Measurements from ENCODE around the gene MT2A.
"Not testable (repeated sequence)": the region's sequence is repeated elsewhere in the genome, so short reads cannot be mapped to it uniquely, and the experiment has no call there.

The MT2A gene

DNA sequence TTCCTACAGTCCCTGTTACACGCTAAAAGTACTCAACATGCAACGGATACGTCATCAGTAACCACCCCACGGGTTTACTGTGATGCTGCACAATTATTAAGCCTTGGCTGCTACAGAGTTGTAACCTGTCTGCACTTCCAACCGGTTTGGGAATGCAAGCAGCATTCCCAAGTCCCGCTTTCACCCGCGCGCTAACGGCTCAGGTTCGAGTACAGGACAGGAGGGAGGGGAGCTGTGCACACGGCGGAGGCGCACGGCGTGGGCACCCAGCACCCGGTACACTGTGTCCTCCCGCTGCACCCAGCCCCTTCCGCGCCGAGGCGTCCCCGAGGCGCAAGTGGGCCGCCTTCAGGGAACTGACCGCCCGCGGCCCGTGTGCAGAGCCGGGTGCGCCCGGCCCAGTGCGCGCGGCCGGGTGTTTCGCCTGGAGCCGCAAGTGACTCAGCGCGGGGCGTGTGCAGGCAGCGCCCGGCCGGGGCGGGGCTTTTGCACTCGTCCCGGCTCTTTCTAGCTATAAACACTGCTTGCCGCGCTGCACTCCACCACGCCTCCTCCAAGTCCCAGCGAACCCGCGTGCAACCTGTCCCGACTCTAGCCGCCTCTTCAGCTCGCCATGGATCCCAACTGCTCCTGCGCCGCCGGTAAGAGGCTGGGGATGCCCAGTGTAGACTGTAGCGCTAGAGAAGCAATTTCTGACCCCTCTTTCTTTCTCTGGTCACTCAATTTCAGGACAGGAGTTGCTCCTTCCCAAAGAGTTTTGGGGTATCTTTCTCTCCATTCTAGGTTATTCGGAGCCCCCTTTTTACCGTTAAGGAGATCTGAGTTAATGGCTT, at the start of gene MT2A:
Gene MT2A, plus strand, starts transcription at position 542 of the 833 bp plus-strand sequence. Its CDS starts 72 bp downstream, at position 614.
- TF ChIP-seq ZNF274 (IDR thresholded peaks at IDR 0.05; ENCODE audit: low read depth, low read length): no peak
- H3K4me3 ChIP-seq (ENCODE audit: low read length): peak within 1 kb of the TSS; percentile 69

DNA sequence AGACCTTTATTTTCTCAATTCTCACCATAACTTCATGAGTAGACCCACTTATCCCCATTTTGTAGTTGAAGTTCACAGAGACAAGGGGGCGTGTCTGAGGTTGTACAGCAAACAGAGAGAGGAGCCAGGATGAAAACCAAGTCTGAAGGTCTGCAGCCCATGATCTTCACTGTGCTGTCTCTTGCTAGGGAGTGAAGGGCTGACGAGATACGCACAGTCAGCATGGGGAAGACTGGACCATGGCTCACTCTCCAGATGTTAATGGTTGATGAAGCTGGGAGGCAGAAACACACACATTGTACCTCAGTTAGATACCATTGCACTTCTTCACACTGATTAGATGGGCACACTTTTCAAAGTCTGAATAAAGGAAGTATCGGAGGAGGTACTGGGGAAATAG, 49.3 kb upstream of the MT2A start:
- H3K4me3 ChIP-seq (ENCODE audit: low read length): no peak overlapping the region
- no peak for TF ChIP-seq ZNF274 (IDR thresholded peaks at IDR 0.05; ENCODE audit: low read depth, low read length)

DNA sequence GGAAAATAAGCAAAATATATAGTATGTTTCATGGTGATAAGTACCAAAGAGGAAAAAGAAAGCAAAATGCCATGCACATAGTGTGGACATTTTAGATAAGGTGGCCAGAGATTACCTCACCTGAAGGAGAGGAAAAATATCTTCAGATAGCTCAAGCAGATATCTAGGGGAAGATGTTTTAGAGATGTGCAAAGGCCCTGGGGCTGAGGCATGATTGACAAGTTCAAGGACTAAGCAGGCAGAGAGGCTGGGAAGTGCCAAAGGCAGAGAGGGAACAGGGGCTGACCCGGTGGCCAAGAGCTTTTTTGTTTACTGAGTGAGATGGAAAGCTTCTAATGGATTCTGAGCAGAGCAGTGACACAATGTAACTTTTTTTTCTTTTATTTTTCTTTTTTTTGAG, 47.9 kb upstream of the MT2A start:
- TF ChIP-seq ZNF274 (IDR thresholded peaks at IDR 0.05; ENCODE audit: low read depth, low read length): no peak
- H3K4me3 ChIP-seq (ENCODE audit: low read length): no peak overlapping the region

DNA sequence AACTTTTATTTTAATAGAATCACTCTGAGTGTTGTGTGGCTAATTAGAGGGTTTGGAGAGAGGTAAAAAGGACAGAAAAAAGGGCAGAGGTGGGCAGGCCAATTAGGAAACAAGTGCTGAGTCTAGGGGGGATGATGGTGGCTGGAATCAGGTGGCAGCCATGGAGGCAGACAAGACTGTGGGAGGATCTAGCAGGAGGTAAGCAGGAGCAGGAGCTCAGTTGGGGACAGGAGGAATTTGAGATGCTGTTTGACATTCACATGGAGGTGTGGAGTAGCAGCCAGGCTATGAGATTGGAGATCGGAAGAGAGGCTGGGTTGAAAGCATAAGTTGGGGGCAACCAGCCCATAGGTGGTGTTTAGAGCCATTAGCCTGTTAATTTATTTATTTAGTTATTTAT, 47.3 kb upstream of the MT2A start:
- no peak overlapping the region for H3K4me3 ChIP-seq (ENCODE audit: low read length)
- TF ChIP-seq ZNF274 (IDR thresholded peaks at IDR 0.05; ENCODE audit: low read depth, low read length): no peak

DNA sequence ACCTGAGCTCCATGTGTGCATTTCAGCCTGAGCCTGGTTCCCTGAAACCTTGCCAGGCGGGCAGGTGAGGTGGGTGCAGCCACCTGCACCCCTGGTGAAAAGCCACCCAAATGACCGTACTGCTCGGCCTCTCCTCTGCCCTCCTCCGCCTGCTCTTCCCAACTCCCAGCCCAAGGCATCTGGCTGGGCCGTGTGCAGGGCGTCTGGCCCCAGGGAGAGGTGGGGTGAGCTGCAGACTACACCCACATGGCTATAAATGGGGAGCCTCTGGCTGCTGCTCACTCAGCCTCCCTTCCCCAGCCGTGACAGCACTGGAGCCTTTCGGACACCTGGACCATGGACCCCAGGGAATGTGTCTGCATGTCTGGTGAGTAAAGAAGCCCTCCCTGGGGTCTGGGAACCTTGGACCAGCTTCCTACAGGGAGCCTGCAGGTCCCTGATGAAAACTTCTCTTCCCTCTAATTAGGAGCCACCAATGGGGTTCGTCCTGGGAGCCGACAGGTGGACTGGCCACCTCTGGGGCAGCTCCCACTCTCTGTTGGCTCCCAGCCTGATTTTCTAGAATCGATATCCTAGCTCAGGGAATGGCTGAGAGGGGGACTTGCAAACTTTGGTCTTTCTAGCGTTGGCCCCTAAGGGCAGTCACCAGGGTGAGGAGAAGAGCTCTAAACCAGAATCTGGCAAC, 43.4 kb upstream of the MT2A start, which contains the start of gene MT4:
Gene MT4, plus strand, starts transcription at position 281 of the 685 bp plus-strand sequence. Its CDS starts 56 bp downstream, at position 337.
- no peak for TF ChIP-seq ZNF274 (IDR thresholded peaks at IDR 0.05; ENCODE audit: low read depth, low read length)
- H3K4me3 ChIP-seq (ENCODE audit: low read length): no peak within 1 kb of the TSS

DNA sequence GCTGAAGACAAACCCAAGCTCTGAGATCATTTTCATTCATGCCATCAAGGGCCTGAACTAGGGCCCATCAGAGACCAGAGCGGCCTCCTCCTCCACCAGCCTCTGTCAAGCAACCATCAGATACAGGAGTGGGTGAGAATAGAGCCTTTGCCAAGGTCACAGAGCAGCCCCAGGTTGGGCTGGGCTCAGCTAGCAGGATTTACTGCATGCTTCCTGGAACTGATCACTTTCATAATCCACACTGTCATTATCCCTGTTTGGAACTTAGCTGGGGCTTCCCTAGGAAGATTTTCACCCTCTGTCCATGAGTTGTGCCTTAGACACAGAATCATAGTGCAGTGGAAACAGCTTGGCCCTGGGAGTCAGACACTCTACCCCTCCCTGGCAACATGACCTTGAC, 38.4 kb upstream of the MT2A start:
- no peak for TF ChIP-seq ZNF274 (IDR thresholded peaks at IDR 0.05; ENCODE audit: low read depth, low read length)
- no peak overlapping the region for H3K4me3 ChIP-seq (ENCODE audit: low read length)

DNA sequence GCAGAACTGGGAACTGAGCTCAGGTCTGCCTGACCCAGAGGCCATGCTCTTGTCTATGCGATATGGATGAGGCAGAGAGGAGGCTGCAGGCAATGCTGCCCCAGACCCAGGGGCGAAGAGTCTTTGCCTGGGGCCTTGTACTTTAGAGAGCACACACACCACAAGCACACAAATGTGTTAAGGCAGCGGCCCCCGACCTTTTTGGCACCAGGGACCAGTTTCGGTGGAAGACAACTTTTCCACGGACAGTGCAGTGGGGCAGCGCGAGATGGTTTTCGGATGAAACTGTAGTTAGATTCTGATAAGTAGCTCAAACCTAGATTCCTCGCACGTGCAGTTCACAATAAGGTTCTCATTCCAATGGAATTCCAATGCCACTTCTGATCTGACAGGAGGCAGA, 36.9 kb upstream of the MT2A start:
- no peak for TF ChIP-seq ZNF274 (IDR thresholded peaks at IDR 0.05; ENCODE audit: low read depth, low read length)

DNA sequence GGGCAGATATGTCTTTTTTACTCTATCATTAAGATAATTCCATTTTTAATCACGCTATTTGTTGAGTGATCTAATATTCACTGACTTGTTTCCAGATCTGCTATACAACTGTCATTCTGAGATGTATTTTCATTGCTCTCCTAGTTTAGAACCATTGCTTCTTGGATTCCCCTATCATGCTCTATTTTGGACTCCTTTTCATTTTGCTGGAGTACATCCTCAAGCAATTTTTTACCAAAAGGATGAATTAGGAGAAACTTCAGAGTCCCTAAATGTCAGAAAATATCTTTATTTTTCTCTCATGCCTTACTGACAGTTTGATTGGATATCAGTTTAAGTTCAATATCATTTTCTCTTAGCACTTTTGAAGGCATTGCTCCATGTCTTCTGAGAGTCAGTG, 33.8 kb upstream of the MT2A start:
- no peak for TF ChIP-seq ZNF274 (IDR thresholded peaks at IDR 0.05; ENCODE audit: low read depth, low read length)
- H3K4me3 ChIP-seq (ENCODE audit: low read length): no peak overlapping the region

More for the DNA sequence above, 36.9 kb upstream of the MT2A start:
- H3K4me3 ChIP-seq (ENCODE audit: low read length): no peak overlapping the region

DNA sequence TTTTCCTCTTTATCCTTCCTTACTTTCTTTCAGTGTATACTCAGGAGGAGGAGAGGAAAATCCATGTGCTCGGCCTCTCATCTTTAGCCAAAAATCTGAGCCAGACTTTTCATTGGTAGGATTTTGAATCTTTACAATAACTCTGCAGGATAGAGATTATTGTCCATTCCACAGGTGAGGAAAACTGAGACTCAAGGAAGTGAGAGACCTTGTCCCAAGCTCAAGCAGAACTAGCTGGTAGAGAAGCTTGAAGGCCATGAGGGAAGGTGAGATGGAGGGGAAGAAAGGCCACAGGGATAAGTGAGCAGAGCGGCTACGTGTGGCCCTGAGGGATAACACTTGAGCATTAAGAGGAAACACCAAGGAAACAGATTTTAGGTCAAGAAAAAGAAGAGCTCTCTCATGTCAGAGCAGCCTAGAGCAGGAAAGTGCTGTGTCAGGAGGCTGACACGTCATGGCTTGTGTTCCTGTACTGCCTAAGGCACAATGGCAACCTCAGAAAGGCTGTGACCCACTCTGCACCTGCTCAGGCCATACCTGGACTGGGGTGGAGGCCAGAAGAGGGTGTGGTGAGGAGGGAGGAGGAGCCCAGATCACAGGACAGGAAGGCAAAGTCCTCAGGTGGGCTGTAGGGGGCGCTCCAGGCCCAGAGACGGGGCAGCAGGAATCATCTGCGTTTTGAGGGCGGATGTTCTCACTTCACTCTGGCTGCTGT, 31.6 kb upstream of the MT2A start:
- no peak overlapping the region for H3K4me3 ChIP-seq (ENCODE audit: low read length)
- no peak for TF ChIP-seq ZNF274 (IDR thresholded peaks at IDR 0.05; ENCODE audit: low read depth, low read length)

DNA sequence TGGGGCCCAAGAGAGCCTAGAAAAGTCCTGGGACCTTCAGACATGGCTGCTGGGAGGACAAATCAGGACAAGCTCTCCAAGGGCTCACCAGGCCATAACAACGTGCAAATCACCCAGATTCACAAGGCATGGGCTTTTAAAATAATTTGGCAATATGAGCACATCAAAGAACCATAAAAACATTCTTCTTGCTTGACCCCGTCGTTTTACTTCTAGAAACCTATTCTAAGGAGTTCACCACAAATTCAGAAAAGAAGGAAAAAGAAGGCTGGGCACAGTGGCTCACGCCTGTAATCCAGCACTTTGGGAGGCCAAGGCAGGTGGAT, 31.1 kb upstream of the MT2A start:
- H3K4me3 ChIP-seq (ENCODE audit: low read length): no peak overlapping the region
- TF ChIP-seq ZNF274 (IDR thresholded peaks at IDR 0.05; ENCODE audit: low read depth, low read length): no peak

DNA sequence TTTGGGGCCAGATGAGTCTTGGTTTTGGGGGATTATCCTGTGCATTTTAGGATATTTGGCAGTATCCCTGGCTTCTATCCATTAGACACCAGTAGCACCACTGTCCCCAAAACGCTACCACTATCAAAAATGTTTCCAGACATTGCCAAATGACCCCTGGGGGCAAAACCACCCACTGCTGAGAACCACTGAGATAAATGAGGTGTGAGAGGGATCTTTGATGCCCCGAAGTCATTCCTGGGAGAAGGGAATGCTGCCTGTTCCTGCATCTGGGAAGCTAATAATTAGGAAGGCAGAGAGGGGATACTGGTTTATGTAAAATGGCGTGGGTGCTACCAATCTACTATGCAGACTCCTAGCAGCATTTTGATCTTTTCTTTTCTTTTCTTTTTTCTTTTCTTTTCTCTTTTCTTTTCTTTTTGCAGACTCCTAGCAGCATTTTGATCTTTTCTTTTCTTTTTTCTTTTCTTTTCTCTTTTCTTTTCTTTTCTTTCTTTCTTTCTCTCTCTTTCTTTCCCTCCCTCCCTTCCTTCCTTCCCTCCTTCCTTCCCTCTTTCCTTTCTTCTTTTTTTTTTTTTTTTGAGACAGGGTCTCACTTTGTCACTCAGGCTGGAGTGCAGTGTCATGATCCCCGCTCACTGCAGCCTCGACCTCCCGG, 27.9 kb upstream of the MT2A start:
- no peak for TF ChIP-seq ZNF274 (IDR thresholded peaks at IDR 0.05; ENCODE audit: low read depth, low read length)
- no peak overlapping the region for H3K4me3 ChIP-seq (ENCODE audit: low read length)

DNA sequence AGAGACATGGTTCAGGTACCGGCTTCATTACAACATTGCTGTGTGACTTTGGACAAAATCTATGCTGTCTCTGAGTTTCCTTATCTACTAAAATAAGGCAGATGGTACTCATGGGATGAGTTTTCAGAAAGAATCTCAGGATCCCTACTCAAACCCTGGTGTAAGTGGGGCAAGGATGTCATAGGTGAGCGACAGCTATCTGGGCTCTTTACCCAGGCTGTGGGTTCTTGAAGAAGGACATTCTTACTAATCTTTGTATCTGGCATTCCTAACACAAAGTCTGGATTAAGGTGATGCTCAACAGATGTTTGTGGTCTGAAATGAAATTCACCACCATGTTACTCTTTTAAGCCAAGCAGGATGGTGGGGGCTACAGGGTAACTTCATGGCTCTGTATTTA, 25.5 kb upstream of the MT2A start:
- not testable (repeated sequence) for H3K4me3 ChIP-seq (ENCODE audit: low read length)

DNA sequence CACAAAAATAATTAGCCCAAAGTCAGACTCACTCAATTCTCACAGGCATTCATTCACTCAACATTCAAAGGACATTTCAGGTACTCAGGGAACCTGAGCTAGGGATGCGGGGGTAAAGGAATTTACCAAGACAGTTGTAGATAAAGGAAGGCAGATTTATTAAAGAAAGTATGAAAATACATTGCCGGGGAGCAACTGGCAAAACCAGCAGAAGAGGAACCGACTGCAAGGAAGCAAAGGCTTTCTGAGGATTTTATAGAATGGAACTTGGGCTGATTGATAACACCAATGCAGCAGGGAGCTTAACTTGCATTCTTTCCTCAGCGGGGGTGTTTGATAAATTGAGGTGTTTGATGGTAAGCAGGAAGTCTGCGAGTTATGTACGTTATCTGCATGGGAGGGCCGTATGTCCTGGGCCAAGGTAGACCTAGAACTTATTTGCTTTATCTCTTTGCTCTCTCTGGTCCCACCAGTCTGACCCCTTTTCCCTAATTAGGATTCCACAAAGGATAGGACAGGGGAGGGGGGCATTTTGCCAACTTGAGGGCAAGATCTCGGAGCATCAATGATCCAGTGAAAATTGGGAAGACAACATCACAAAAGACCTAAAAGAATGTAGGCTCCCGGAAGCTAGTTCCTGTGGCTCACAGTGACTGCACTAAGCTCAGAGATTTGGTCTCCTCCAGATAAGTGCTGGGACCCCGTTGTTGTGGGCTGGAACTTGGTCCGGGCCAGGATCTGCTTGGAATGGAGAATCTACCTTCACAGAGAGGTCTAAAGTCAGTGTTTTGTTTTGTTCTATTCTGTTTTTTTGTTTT, 24.8 kb upstream of the MT2A start:
- no peak overlapping the region for H3K4me3 ChIP-seq (ENCODE audit: low read length)
- no peak for TF ChIP-seq ZNF274 (IDR thresholded peaks at IDR 0.05; ENCODE audit: low read depth, low read length)
